Calu3 (cell line): ENCODE measurements around the gene PLA2R1. TPM values are rescaled to one million over a fixed set of nuclear protein-coding genes. Genes with fewer than 3 reads are reported as not detected.

Experiments used
- BruUV-seq: library from RNA; stranded (reverse); fragments of 400-500 nt; replicated peaks from 2 replicates; lab custom pipeline; 2021; lab: Mats Ljungman, UMichigan
- CTCF ChIA-PET: fragments of 300-600 bp; sonication (Branson Sonifier 250); formaldehyde crosslinking; loops from one replicate; lab custom pipeline; 2022; ENCODE audit warnings: antibody characterized with exemption; lab: Charles Lee
- DNase-seq: peaks from one replicate; pipeline ENCODE4 v3.0.0; 2022
- H3K27ac Mint-ChIP-seq: one replicate; pipeline ENCODE4 v1.8.0; 2022; ENCODE audit warnings: mixed read lengths; ENCODE audit not compliant: unreplicated experiment
- H3K27me3 Mint-ChIP-seq: one replicate; pipeline ENCODE4 v1.8.0; 2022; ENCODE audit warnings: mixed read lengths; ENCODE audit not compliant: unreplicated experiment
- H3K36me3 Mint-ChIP-seq: one replicate; pipeline ENCODE4 v1.8.0; 2022; ENCODE audit warnings: mild to moderate bottlenecking, moderate library complexity, mixed read lengths; ENCODE audit not compliant: insufficient read depth, unreplicated experiment
- H3K4me1 Mint-ChIP-seq: one replicate; pipeline ENCODE4 v1.8.0; 2022; ENCODE audit warnings: mild to moderate bottlenecking, low read depth, mixed read lengths; ENCODE audit not compliant: unreplicated experiment
- H3K4me3 Mint-ChIP-seq: one replicate; pipeline ENCODE4 v1.8.0; 2022; ENCODE audit warnings: mild to moderate bottlenecking, low read depth, moderate library complexity, mixed read lengths; ENCODE audit not compliant: unreplicated experiment
- H3K9me3 Mint-ChIP-seq: one replicate; pipeline ENCODE4 v1.8.0; 2022; ENCODE audit warnings: low read depth, mixed read lengths; ENCODE audit not compliant: unreplicated experiment
- intact Hi-C: fragments of 100-400 bp; cut with micrococcal nuclease; formaldehyde crosslinking; loops from one replicate; pipeline ENCODE4 v1.10.0; 2022; ENCODE audit not compliant: unreplicated experiment
- total RNA-seq: library from RNA; stranded (reverse); gene quantifications from 2 replicates; pipeline ENCODE4 v1.2.3, GENCODE V29; 2022
- TF ChIP-seq, protein P1 (sequence below): fragments of 200-600 bp; IDR thresholded peaks from one replicate; pipeline ENCODE4 v1.8.0; 2022; ENCODE audit warnings: antibody characterized with exemption; ENCODE audit not compliant: unreplicated experiment

PLA2R1 gene
- total RNA-seq, 1 experiment from 2014 or later = 5.8 TPM

- no TSS peak for BruUV-seq
- Mint-ChIP-seq H3K36me3 (no peaks in the 10 kb centered on the region), H3K9me3 (peaks cover 5% of the 10 kb centered on the region), H3K27me3 (no peaks in the 10 kb centered on the region), H3K4me1 (peaks cover 15% of the 10 kb centered on the region), H3K27ac (no peak overlapping the region), H3K4me3 (no peak overlapping the region)
- intact Hi-C loops = no loop called here
- TF ChIP-seq, protein P1, sequence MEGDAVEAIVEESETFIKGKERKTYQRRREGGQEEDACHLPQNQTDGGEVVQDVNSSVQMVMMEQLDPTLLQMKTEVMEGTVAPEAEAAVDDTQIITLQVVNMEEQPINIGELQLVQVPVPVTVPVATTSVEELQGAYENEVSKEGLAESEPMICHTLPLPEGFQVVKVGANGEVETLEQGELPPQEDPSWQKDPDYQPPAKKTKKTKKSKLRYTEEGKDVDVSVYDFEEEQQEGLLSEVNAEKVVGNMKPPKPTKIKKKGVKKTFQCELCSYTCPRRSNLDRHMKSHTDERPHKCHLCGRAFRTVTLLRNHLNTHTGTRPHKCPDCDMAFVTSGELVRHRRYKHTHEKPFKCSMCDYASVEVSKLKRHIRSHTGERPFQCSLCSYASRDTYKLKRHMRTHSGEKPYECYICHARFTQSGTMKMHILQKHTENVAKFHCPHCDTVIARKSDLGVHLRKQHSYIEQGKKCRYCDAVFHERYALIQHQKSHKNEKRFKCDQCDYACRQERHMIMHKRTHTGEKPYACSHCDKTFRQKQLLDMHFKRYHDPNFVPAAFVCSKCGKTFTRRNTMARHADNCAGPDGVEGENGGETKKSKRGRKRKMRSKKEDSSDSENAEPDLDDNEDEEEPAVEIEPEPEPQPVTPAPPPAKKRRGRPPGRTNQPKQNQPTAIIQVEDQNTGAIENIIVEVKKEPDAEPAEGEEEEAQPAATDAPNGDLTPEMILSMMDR = no peak
- CTCF ChIA-PET = no interaction called here
- no peak for DNase-seq
Observed at GRCh38 chr2:159926695-159927094, 135.7 kb downstream of the PLA2R1 start.

- peaks cover 16% of the 10 kb centered on the region for H3K4me1 Mint-ChIP-seq
- CTCF ChIA-PET = no interaction called here
Observed at GRCh38 chr2:159925975-159926374, 136.4 kb downstream of the PLA2R1 start.

DNA sequence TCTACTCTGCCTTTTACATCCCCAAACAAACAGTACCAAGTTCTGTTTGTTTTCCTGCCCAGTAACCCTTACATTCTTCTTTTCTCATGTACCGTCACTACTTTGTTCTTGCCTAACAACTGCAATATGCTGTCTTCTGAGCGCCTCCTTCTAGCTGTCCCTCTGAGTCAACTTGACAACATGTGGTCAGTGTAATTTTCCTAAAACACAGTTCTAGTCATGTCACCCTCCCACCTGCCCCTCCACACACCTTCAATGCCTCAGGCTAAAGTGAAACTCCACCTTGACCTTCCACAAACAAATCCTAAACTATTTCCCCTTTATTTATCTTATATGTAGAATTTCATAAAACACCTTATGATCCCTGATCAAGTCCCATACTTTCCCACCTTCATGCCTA, 139.9 kb downstream of the PLA2R1 start:
- no peak for DNase-seq
- no TSS peak for BruUV-seq
- Mint-ChIP-seq H3K4me3 (no peak overlapping the region), H3K27me3 (peaks cover 14% of the 10 kb centered on the region), H3K27ac (no peak overlapping the region), H3K4me1 (peaks cover 16% of the 10 kb centered on the region), H3K36me3 (no peaks in the 10 kb centered on the region), H3K9me3 (no peaks in the 10 kb centered on the region)
- CTCF ChIA-PET = interaction anchor here (1.3 kb wide), 1 partner anchor 30 kb away, joined by 4 read pairs; no protein-coding TSS in a partner anchor
- TF ChIP-seq, protein P1 = no peak
- intact Hi-C loops = no loop called here

More at GRCh38 chr2:159925975-159926374, 136.4 kb downstream of the PLA2R1 start:
- H3K27ac Mint-ChIP-seq = no peak overlapping the region
- no peaks in the 10 kb centered on the region for H3K36me3 Mint-ChIP-seq
- H3K4me3 Mint-ChIP-seq = no peak overlapping the region
- DNase-seq = no peak
- TF ChIP-seq, protein P1 = no peak
- peaks cover 5% of the 10 kb centered on the region for H3K9me3 Mint-ChIP-seq
- no peaks in the 10 kb centered on the region for H3K27me3 Mint-ChIP-seq
- intact Hi-C loops = no loop called here
- BruUV-seq = no TSS peak

DNA sequence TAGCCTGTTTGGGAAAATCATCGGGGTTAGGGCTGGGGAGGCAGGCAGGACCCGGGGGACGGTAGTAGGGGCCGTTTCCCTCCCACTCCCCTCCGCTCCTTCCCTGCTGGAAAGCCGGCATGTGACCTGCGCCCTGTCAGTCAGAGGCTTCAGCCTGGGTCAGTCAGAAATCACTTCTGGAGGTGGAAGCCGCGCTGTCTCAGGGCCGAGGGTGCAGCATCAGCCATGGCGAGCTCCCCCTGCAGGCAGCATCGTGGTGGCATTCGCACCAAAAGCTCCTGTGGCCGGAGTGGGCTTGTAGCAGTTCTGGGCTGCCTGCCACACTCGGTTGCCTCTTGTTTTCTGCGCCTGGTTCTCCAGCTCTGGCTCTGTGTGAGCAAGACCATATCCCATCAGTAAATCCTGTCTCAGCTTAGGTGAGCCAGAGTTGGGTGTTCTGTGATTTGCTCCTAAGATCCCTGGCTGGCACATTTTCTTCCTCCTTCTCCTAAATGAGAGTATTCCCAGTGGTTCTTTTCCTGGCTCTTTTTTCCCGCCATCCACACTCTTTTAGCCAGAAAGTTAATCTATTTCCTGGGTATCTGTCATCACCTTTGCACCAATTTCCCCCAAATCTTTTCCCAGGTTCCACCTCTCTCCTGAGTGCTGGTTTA, 140.5 kb downstream of the PLA2R1 start:
- CTCF ChIA-PET = interaction anchor here (0.7 to 1.6 kb wide), 7 partner anchors 15 to 349 kb away, joined by 3 to 10 read pairs (median 3); no protein-coding TSS in a partner anchor
- intact Hi-C loops = no loop called here
- TF ChIP-seq, protein P1 = peak; percentile 82
- Mint-ChIP-seq H3K4me1 (peaks cover 16% of the 10 kb centered on the region), H3K4me3 (no peak overlapping the region), H3K9me3 (no peaks in the 10 kb centered on the region), H3K27ac (no peak overlapping the region), H3K27me3 (peaks cover 14% of the 10 kb centered on the region), H3K36me3 (no peaks in the 10 kb centered on the region)
- peak; percentile 89 for DNase-seq
- BruUV-seq = no TSS peak
